Islet precursor cell (in vitro differentiated cells): ENCODE measurements around the gene AP2S1.
A peak's percentile ranks its signal among the peaks of the same experiment; 100 is the strongest.
"Not testable (repeated sequence)": the region's sequence is repeated elsewhere in the genome, so short reads cannot be mapped to it uniquely, and the experiment has no call there.

ENCODE experiments used
- DNase-seq: peaks from one replicate; pipeline ENCODE4 v3.0.0-alpha.2; 2018

Gene AP2S1

DNA sequence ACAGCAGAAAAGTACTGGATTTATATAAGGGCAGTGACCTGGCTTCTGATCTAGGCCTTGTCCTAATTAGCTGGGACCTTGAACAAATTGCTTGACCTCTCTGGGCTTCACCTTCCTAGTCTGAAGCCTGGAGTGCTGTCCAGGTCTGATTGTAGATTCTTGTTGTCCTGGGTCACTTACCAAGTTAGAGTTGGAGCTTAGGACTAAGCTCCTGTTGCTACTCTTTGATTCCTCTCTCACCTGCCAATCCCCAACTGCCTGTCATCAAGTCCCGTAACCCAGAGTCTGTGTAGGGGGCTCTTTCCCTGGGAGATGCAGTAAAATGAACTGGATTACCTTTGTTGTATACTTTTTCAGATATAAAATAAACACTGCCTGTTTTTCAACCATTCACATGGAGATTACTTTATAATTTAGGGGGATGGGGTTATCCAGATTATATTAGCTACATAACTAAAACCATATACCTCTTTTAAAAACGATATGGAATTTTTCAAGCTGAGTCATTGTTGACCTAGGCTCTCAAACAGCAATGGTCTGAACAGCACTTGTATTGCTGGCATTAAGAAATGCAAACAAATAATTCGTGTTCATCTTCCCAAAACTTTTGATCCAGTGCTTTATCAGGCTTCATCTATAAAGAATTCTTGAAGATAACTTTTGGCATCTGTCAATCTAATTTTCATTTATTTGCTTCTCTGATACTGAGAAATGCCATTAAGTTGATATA is 15.9 kb upstream of the AP2S1 start:
- DNase-seq: no peak

DNA sequence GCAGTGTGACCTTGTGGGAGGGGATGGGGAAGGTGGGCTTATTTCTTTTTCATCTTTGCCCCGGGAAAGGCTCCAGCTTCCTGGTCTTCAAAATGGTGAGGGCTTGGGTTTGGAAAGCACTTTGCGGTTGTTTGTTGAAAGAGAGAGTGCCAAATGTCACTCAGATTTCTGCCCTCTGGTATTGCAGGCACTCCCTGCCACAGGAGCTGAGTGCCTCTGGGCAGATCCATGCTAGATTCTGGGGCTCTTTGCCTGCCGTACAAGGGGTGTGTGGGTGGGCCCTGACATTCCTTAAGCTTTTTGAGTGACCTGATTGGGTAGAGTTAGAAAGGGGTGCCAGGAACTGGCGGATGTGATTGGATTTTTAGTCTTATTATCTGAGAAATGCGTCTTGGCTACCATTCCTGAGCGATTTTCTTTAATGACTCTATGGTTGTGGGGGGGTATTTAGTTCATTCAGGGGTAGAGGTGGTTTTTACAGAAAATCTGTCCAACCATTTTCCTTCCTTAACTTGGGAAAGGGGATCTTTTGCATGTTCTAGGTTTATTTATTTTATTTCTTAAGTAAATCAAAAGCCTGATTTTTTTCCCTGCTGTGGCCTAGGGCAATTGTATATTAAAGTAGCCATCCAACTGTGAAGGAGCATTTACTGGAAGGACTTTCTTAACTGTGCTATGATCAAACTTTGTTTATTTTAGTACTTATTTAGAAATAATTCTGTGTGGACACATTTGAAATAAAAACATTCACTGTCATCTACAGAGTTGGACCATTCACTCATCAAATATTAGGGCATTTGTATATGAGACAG is 13.4 kb upstream of the AP2S1 start:
- DNase-seq: peak; percentile 86

DNA sequence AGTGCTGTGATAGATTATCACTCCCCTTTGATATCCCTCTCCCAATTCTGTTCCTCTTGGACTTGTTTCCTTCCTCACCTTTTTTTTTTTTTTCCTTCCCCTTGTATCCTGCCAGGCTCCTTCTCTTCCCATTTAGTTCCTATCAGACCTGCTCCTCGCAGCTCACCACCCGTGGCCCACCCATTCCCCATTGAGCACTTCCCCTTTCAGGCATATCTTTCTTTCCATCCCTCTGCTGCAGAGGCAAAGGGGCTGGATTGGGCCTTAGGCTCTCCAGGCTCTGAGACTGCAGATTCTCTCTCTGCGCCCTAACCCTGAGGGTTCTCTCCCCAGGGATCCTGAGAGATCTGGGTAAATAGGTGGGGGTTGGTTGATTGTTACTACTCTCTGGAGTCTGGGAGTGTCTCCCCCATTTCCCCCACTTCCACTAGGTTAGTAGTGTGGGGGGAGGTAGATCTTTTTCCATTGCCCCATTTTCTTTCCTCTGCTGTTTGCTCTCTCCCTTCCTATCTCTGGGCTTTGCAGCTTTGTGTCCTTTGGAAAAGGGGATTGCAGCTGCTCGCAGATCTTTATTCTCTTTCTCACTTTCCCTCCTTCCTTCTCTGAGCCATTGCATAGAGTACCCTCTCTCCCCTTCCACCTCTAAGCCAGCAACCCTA is 12.5 kb upstream of the AP2S1 start:
- DNase-seq: no peak

DNA sequence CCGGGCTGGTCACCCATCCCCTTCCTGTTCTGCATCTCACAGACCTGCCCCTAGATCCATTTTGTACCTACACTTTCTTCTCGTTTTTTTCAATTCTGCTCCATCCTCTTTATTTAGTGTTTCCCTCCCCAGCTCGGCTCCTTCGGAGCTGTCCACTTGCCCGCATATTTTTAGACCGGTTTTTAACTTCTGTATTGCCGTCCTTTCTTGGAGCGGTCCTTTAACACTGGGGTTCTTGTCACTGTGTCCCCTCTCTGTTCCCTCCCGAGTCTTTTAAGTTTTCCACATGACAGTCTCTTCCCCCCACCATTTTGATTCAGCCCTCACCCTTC is 11.8 kb upstream of the AP2S1 start:
- no peak for DNase-seq

DNA sequence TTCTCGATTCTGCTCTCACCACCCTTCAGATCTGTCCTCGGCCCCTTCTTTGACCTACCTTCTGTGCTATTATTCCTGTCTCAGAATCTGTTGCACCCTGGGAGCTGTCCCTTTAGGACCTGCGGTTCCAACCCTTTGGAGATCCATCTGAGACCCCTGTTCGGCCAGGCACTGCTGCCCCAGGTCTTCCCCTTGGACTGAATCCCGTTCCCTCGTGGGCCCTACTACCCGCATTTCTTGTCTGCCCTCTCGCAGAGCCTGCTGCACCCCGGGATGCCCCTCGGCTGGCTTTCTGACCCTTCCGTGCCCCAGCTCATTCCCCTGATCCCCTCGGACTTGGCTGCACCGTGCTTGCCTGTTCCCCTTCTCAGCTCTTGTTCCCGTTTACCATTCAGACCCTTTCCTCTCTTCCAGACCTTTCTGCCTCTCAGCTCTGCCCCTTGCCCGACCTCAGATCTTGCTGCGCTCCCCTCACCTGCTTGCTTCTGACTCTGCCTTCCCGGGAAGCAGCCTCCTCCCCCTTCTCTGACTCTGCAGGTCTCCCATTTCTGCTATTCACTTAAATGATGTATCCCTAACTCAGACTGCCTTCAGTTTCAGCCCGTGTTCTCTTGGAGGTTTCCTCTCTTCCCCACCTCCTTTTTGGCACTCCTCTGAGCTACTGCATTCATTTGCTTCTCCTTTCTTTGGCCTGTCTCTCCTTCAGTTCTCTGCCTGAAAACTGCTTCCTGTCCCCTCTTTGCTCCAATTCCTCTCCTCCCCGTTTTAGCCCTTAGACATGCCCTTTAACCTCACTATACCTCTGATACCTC is 11.3 kb upstream of the AP2S1 start:
- DNase-seq: peak; percentile 65

DNA sequence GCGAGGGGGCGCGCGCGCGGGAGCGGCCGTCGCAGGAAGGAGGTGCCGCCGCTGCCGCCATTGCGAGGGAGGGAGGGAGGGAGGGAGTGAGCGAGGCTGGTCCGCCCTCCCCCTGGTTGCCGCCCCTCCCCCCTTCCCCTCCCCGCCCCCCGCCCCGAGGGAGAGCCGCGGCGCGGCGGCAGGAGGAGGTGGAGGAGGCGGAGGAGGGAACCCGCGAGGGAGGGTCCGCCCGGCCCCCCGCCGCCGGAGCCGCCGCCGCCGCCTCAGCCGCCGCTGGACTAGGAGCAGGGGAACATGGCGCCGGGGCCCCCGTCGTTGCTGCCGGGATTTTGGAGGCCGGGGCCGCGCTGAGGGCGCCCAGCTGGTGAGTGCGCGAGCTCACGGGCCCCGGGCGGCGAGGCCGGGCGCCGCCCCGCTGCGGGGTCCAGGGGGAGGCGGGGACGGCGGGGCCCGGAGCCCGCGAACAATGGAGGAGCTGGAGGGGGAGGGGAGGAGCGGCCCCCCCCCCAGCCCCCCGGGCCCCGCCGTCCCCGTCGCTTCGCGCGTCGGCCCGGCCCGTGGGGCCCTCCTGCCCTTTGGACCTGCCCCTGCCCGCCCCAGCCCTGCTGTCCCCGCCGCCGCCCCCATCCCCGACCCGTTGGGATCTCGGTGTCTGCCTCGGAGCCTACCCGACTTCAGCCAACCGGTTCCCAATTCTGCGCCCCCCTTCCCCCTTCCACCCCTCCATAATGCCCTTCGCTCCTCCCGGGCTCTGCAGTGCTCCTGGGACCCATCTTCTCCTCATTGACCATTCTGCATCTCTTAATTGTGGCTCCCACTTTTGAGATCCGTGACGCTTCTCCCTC is 10.4 kb upstream of the AP2S1 start, which contains the start of gene ARHGAP35:
ARHGAP35 (plus strand) TSS at position 152 of the 845 bp plus-strand sequence. CDS start 57,679 bp downstream, outside the sequence.
- peak; percentile 93 for DNase-seq

DNA sequence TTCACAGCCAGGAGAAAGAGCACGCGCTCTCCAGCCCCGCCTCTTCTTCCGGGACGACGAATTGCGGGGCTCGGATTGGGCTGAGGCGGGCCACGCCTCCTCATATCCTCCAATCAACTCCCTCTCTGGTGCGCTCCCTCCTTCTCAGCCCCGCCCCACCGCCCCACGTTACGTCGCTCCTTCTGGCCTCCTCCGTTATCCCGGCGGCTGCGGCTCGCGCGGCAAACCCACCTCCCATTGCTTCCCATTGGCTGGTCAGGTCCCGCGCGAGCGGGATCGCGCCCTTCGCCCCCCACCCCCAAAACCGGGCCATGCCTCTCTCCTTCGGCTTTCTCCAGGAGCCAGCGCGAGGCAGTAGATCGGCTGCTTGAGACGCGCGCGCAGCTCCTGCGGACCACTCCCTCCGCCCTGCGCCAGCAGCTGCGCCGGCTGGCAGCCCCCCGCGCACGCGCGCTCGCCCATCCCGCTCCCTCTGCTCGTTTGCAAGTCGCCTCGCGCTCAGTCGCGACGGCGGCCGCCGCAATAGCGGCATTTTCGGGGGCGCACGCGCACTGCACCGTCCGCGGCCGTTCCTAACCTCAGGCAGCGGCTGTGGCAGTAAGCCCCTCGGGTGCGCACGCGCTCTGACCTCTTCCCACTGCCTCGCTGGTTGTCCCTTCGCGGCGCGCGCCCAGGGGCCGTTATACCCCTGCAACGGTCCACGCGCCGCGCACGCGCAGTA is 9.6 kb upstream of the AP2S1 start:
- peak; percentile 99 for DNase-seq

DNA sequence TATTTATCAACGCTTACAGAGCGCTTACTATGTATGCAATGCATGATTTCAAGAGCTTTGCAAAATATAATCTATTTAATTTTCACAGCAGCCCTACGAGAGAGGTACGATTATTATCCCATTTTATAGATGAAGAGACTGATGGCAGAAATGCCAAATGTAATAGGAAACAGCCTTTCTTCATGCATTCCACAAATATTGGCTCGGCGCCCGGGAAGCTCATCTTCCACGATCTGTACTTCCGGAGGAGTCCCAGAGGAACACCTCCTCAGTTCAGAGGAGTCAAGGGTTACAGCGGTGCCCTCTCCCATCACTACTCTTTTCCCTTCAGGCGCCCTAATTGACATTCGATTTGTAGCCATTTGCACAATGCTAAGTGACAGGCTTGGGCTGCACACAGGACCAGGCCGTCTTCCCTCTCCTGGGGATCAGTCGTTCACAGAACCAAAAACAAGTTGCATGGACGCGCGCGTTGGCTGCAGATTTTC is 9.0 kb upstream of the AP2S1 start:
- no peak for DNase-seq

DNA sequence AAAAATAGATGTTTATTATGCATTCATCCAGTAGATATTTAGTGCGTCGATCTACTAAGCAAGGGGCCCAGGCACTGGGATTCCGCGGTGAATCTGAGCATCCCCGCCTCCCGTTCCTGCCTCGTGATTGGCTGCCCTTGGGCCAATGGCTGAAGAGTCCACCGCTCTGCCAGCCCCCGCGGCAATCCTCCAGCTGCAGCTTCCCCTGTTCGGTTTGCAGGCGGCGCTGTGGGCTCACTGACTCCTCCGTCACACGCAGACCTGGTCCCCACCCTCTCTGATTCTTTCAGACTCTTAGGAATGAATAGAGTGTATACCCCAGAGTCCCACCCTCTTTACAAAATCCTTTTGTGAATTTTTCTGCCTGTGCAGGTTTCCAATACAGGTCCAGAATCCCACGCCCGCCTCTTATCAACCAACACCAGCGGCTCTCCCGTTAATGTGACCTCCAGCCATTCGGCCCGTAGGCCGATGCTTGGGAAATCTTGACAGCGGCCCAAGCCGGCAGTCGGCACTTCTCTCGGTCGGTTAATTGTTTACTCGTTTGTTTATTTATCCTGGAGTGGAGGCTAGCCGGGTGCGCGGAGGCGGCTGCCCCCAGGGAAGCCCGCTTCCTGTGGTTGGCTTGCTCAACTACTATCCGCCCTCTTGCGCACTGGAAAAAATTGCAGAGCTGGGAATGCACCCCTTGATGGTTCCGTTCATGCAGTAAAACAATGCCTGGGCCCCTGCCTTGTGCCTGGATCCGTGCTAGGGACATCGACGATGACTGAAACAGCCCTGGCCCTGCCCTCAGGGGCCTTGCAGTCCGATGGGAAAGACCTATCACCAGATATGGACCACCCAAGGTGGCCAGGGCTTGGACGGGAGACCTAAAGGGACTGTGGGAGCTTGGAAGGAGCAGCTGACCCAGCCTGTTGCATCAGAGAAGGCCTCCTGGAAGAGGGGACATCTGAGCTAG is 5.7 kb upstream of the AP2S1 start:
- peak; percentile 98 for DNase-seq

DNA sequence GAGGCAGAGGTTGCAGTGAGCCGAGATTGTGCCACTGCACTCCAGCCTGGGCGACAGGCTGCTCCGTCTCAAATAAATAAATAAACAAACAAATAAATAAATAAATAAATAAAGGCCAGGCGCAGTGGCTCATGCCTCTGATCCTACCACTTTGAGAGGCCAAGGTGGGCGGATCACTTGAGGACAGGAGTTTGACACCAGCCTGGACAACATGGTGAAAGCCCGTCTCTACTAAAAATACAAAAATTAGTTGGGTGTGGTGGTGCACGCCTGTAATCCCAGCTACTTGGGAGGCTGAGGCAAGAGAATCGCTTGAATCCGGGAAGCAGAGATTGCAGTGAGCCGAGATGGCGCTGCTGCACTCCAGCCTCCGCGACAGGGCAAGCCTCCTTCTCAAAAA is 4.1 kb upstream of the AP2S1 start:
- DNase-seq: not testable (repeated sequence)

DNA sequence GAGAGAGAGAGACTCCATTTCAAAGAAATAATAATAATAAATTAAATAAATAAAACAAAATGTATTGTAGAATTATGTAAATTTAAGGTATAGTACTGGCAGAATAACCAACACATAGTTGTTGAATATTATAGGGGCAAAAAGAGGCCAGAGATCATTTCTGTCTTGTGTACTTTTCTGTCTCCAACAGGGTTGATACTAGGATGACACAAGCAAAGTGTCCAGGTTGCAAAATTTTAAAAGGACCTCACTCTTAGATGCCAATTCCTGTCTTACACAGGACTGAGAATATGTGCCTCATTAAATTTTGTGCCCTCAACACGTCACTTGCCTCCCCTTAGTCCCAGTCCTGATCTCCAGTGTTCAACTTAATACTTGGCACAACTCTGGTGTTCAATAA is 2.2 kb upstream of the AP2S1 start:
- DNase-seq: no peak

DNA sequence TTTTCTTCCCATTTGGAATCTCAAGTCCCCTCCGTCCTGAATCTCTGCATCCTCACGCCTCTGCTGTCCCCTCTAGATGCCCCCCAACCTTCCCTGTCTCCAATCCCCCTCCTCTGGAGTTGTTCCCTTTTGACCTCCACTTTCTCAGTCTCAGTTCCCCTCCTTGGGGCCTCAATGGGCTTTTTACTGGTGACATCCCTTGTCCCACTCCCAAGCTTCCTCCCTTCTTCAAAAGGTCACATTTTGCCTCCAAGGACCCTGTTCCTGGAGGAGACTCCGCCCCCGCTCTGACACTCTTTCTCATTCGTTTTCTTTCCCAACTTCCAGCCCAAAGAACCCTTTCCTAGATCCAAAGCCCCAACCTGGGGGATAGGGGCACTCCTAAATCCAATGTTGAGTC is 1.0 kb downstream of the AP2S1 start:
- no peak for DNase-seq

DNA sequence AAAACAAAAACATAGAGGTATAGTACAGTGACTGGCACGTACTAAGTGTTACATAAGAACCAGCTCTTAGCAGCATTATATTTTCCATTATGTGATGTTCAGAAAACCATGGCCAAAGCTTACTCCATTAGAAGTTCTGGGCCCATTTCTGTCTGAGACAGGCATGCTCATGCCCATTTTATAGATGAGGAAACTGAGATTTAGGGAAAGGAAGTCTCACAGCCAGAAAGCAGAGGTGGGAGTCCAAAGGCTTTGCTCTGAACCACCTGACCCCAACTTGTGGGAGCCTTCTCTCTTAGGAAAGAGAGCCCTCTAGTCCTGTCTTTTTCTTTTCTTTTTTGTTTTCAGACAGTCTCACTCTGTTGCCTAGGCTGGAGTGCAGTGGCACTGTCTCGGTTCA is 2.3 kb downstream of the AP2S1 start:
- no peak for DNase-seq

DNA sequence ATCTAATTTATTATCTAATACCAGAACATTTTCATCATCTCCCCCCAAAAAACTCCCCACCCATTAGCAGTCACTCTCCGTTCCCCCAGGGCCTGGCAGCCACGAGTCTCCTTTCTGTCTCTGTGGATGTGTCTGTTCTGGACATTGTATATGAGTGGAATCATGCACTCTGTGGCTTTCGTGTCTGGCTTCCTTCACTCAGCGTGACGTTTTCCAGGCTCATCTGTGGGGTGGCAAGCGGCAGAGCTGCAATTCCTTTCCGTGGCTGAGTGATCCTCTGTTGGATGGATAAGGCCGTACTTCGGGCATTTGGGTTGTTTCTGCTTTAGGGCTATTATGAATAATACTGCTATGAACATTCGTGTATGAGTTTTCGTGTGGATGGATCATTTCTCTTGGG is 3.1 kb downstream of the AP2S1 start:
- DNase-seq: peak; percentile 84

DNA sequence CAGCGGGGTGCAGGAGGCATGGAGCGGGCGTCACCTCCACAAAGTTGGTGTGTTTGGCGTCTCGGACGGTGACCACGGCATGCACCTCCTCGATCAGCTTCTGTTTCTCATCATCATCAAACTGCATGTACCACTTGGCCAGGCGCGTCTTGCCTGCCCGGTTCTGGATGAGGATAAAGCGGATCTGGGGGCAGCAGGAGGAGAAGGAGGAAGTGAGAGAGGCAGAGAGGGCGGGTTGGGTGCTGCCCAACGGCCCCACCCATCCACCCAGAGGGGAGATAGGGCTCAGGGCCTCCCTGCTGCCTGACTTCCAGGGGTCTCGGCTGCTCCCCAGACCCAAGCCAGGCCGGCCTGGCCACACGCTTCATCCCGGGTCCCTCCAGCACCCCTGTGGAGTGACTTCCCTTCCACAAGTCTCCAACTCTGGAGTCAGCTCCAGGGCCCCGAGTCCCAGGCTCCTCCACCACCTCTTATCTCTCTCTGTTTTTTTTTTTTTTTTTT is 4.6 kb downstream of the AP2S1 start:
- peak; percentile 51 for DNase-seq

DNA sequence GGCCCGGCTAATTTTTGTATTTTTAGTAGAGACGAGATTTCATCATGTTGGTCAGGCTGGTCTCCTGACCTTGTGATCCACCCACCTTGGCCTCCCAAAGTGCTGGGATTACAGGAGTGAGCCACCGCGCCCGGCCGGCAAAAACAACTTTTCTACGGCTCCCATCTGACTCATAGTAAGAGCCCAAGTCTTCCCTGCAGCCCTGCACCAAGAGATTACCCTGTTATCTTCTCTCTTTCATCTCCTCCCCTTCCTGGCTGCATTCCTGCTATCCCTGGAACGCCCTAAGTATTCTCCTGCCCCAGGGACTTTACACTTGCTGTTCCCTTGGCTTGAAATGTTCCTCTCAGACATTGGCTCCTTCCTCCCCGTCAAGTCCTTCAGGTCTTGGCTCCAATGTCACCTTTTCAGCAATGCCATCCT is 6.6 kb downstream of the AP2S1 start:
- peak; percentile 94 for DNase-seq

DNA sequence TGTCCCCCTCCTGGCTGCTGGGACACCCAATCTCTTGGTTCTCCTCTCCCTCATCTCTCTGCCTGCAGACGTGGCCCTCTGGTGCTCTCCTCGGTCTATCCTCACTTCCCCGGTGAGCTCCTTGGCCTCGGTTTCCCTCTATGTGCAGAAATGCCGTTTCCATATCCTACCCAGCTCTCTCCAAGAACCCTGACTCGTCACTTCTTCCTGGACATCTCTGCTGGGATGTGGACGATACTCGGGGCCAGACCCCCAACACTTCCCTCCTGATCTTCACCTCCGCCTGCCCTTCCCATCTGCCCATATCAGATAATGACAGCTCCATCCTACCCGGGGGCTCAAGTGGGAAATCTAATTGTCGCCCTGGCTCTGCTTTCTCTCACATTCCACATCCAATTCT is 7.9 kb downstream of the AP2S1 start:
- DNase-seq: no peak

DNA sequence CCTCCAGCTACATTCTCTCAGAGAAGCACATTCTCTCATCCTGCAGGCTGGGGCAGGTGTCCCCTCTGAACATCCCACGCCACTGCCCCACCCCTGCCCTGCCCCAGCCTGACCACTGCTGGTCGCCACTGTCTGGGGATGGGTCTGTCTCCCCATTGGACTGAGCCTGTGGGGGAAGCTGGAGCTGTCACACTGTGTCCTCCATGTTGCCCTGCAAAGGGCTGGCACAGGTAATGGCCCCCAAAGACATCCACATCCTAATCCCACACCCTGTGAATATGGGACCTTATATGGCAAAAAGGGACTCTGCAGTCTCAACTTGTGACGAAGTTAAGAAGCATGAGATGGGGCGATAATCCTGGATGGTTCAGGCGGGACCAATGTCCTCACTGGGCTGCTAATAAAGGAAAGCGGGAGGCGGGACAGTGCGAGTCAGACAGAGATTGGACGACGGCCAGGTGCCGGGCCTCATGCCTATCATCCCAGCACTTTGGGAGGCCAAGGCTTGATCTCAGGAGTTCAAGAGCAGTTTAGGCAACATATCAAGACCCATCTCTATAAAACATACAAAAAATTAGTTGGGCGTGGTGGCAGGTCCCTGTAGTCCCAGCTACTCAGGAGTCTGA is 9.1 kb downstream of the AP2S1 start:
- no peak for DNase-seq

DNA sequence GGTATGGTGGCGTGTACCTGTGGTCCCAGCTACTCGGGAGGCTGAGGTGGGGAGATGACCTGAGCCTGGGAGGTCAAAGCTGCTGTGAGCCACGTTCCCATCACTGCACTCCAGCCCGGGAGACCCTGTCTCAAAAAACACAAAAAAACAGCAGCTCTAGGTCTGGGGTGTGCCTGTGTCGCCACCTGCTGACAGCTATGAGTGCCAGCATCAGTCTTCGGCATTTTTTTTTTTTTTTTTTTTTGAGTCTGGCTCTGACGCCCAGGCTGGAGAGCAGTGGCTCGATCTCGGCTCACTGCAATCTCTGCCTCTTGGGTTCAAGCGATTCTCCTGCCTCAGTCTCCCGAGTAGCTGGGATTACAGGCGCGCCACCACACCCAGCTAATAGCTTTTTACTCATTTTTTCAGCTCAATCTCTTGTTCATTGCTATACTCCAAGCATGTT is 10.1 kb downstream of the AP2S1 start:
- DNase-seq: peak; percentile 81
